HCT116 (cell line): ENCODE measurements around the gene ESR2.

ENCODE experiments used
- ATF3 ChIP-seq: IDR thresholded peaks from 2 replicates; pipeline ENCODE4 v1.6.1; 2012
- CTCF ChIP-seq, 3 experiments: fragments of 200-600 bp in 1 of 3; sonication (generic) in 1 of 3; IDR thresholded peaks in 2 of 3; conservative IDR thresholded peaks in 1 of 3; 2 replicates each; pipeline ENCODE4 v1.5.1; 2012 to 2017; ENCODE audit warnings: low read depth in 2 of 3, low read length in 2 of 3, antibody characterized with exemption in 1 of 3, borderline replicate concordance in 1 of 3, control low read depth in 1 of 3, mild to moderate bottlenecking in 1 of 3, mixed read lengths in 1 of 3, mixed run types in 1 of 3, moderate library complexity in 1 of 3; ENCODE audit not compliant: insufficient read depth in 1 of 3
- EZH2 ChIP-seq: fragments of 200-600 bp; sonication (generic); IDR thresholded peaks from 2 replicates; pipeline ENCODE4 v1.6.1; 2017; ENCODE audit warnings: antibody characterized with exemption, mixed run types
- EZH2phosphoT487 ChIP-seq: fragments of 200-600 bp; IDR thresholded peaks from 2 replicates; pipeline ENCODE4 v1.6.1; 2018; ENCODE audit warnings: antibody characterized with exemption, borderline replicate concordance
- FOSL1 ChIP-seq: IDR thresholded peaks from 2 replicates; pipeline ENCODE4 v1.6.1; 2012; ENCODE audit warnings: low read depth
- MAX ChIP-seq: IDR thresholded peaks from 2 replicates; pipeline ENCODE4 v1.6.1; 2012
- POLR2A ChIP-seq: IDR thresholded peaks from 2 replicates; pipeline ENCODE4 v1.7.0; 2011; ENCODE audit warnings: borderline replicate concordance; ENCODE audit not compliant: insufficient read depth, insufficient read length; ENCODE audit errors: extremely low read depth
- POLR2AphosphoS5 ChIP-seq: IDR thresholded peaks from 2 replicates; pipeline ENCODE4 v1.6.1; 2011; ENCODE audit warnings: mild to moderate bottlenecking, low read depth, low read length, moderate library complexity
- RAD21 ChIP-seq: IDR thresholded peaks from 2 replicates; pipeline ENCODE4 v1.6.1; 2012; ENCODE audit warnings: low read depth, mild to moderate bottlenecking
- REST ChIP-seq: IDR thresholded peaks from 2 replicates; pipeline ENCODE4 v1.6.1; 2012; ENCODE audit warnings: low read depth
- SIN3A ChIP-seq: IDR thresholded peaks from 2 replicates; pipeline ENCODE4 v1.6.1; 2012; ENCODE audit warnings: low read depth
- TCF7L2 ChIP-seq: IDR thresholded peaks from 2 replicates; pipeline ENCODE4 v1.7.0; 2011; ENCODE audit warnings: borderline replicate concordance, inconsistent platforms; ENCODE audit not compliant: insufficient read depth, insufficient read length; ENCODE audit errors: extremely low read depth
- ZFX ChIP-seq: fragments of 450-650 bp; IDR thresholded peaks from 2 replicates; pipeline ENCODE4 v1.6.1; 2017

- TF ChIP-seq POLR2A (no peak), CTCF (IDR thresholded peaks at IDR 0.05 in 2 of 3, conservative IDR thresholded peaks at IDR 0.05 in 1 of 3; ENCODE audit: borderline replicate concordance in 1 of 3, insufficient read depth in 1 of 3, low read depth in 2 of 3, low read length in 2 of 3) (no peak), TCF7L2 (no peak), EZH2 (no peak), ZFX (no peak), POLR2AphosphoS5 (no peak), RAD21 (no peak), EZH2phosphoT487 (no peak), FOSL1 (no peak), MAX (no peak), REST (no peak), SIN3A (no peak), ATF3 (no peak)
These were observed 107.7 kb downstream of the ESR2 start for GRCh38 chr14:64186231-64187129.
